ENCODE data around the gene SDR42E1.

Gene SDR42E1

GRCh38 chr16:82047787-82048186 is 36.5 kb upstream of the SDR42E1 start:
- Histone ChIP-seq H4K20me1 (no peaks in the 10 kb centered on the region), H3K4me1 (no peaks in the 10 kb centered on the region), H3K9ac (no peak overlapping the region), H3K36me3 (no peaks in the 10 kb centered on the region), H3K9me3 (no peaks in the 10 kb centered on the region), H3K4me3 (no peak overlapping the region), H3K27ac (no peak overlapping the region), H3K27me3 (no peaks in the 10 kb centered on the region), H3K4me2 (no peak overlapping the region)
- TF ChIP-seq Cebpa-rat (IDR thresholded peaks at IDR 0.05), result no peak

GRCh38 chr16:82047374-82047773 is 36.1 kb upstream of the SDR42E1 start:
- Histone ChIP-seq H3K4me1 (no peaks in the 10 kb centered on the region), H3K27ac (no peak overlapping the region), H3K9me3 (no peaks in the 10 kb centered on the region), H3K27me3 (no peaks in the 10 kb centered on the region), H3K36me3 (no peaks in the 10 kb centered on the region), H4K20me1 (no peaks in the 10 kb centered on the region), H3K4me3 (no peak overlapping the region), H3K9ac (no peak overlapping the region), H3K4me2 (no peak overlapping the region)
- no peak for TF ChIP-seq Cebpa-rat (IDR thresholded peaks at IDR 0.05)

GRCh38 chr16:82046941-82047340 is 35.7 kb upstream of the SDR42E1 start:
- no peaks in the 10 kb centered on the region for H3K4me1 ChIP-seq
- no peak for TF ChIP-seq Cebpa-rat (IDR thresholded peaks at IDR 0.05)
- H3K4me2 ChIP-seq, result no peak overlapping the region
- H4K20me1 ChIP-seq, result no peaks in the 10 kb centered on the region
- no peak overlapping the region for H3K27ac ChIP-seq
- no peaks in the 10 kb centered on the region for H3K9me3 ChIP-seq
- no peaks in the 10 kb centered on the region for H3K27me3 ChIP-seq
- no peak overlapping the region for H3K9ac ChIP-seq
- no peaks in the 10 kb centered on the region for H3K36me3 ChIP-seq
- H3K4me3 ChIP-seq, result no peak overlapping the region

GRCh38 chr16:82046541-82046940 is 35.3 kb upstream of the SDR42E1 start:
- no peaks in the 10 kb centered on the region for H3K9me3 ChIP-seq
- no peak for TF ChIP-seq Cebpa-rat (IDR thresholded peaks at IDR 0.05)
- H3K9ac ChIP-seq, result no peak overlapping the region
- H3K4me1 ChIP-seq, result no peaks in the 10 kb centered on the region
- no peaks in the 10 kb centered on the region for H4K20me1 ChIP-seq
- H3K27me3 ChIP-seq, result no peaks in the 10 kb centered on the region
- no peak overlapping the region for H3K27ac ChIP-seq
- H3K4me2 ChIP-seq, result no peak overlapping the region
- no peak overlapping the region for H3K4me3 ChIP-seq
- no peaks in the 10 kb centered on the region for H3K36me3 ChIP-seq

GRCh38 chr16:82045465-82045864 is 34.2 kb upstream of the SDR42E1 start:
- H3K36me3 ChIP-seq, result no peaks in the 10 kb centered on the region
- no peaks in the 10 kb centered on the region for H4K20me1 ChIP-seq
- H3K4me2 ChIP-seq, result no peak overlapping the region
- no peaks in the 10 kb centered on the region for H3K4me1 ChIP-seq
- H3K27me3 ChIP-seq, result no peaks in the 10 kb centered on the region
- H3K9ac ChIP-seq, result no peak overlapping the region
- no peak overlapping the region for H3K27ac ChIP-seq
- no peak for TF ChIP-seq Cebpa-rat (IDR thresholded peaks at IDR 0.05)
- H3K4me3 ChIP-seq, result no peak overlapping the region
- no peaks in the 10 kb centered on the region for H3K9me3 ChIP-seq

- Histone ChIP-seq H4K20me1 (no peaks in the 10 kb centered on the region), H3K9me3 (no peaks in the 10 kb centered on the region), H3K9ac (no peak overlapping the region), H3K4me2 (no peak overlapping the region), H3K27ac (no peak overlapping the region), H3K4me1 (no peaks in the 10 kb centered on the region), H3K4me3 (no peak overlapping the region), H3K27me3 (no peaks in the 10 kb centered on the region), H3K36me3 (no peaks in the 10 kb centered on the region)
- TF ChIP-seq Cebpa-rat (IDR thresholded peaks at IDR 0.05), result no peak
Measured at GRCh38 chr16:82044585-82044911, 33.3 kb upstream of the SDR42E1 start.

- Histone ChIP-seq H4K20me1 (no peaks in the 10 kb centered on the region), H3K36me3 (no peaks in the 10 kb centered on the region), H3K4me1 (no peaks in the 10 kb centered on the region), H3K27me3 (no peaks in the 10 kb centered on the region), H3K4me3 (no peak overlapping the region), H3K9me3 (no peaks in the 10 kb centered on the region), H3K9ac (no peak overlapping the region), H3K4me2 (no peak overlapping the region), H3K27ac (no peak overlapping the region)
- no peak for TF ChIP-seq Cebpa-rat (IDR thresholded peaks at IDR 0.05)
Measured at GRCh38 chr16:82043680-82044584, 32.7 kb upstream of the SDR42E1 start.

GRCh38 chr16:82042846-82043245 is 31.6 kb upstream of the SDR42E1 start:
- no peaks in the 10 kb centered on the region for H3K4me1 ChIP-seq
- no peak overlapping the region for H3K4me3 ChIP-seq
- H3K27me3 ChIP-seq, result no peaks in the 10 kb centered on the region
- no peak overlapping the region for H3K9ac ChIP-seq
- H3K27ac ChIP-seq, result no peak overlapping the region
- TF ChIP-seq Cebpa-rat (IDR thresholded peaks at IDR 0.05), result no peak
- no peak overlapping the region for H3K4me2 ChIP-seq
- H4K20me1 ChIP-seq, result no peaks in the 10 kb centered on the region
- no peaks in the 10 kb centered on the region for H3K36me3 ChIP-seq
- no peaks in the 10 kb centered on the region for H3K9me3 ChIP-seq

- no peak overlapping the region for H3K4me2 ChIP-seq
- no peak overlapping the region for H3K4me3 ChIP-seq
- no peaks in the 10 kb centered on the region for H3K9me3 ChIP-seq
- TF ChIP-seq Cebpa-rat (IDR thresholded peaks at IDR 0.05), result no peak
- H3K4me1 ChIP-seq, result no peaks in the 10 kb centered on the region
- H4K20me1 ChIP-seq, result no peaks in the 10 kb centered on the region
- H3K27ac ChIP-seq, result no peak overlapping the region
- H3K9ac ChIP-seq, result no peak overlapping the region
- H3K36me3 ChIP-seq, result no peaks in the 10 kb centered on the region
- H3K27me3 ChIP-seq, result no peaks in the 10 kb centered on the region
Measured at GRCh38 chr16:82042144-82042543, 30.9 kb upstream of the SDR42E1 start.

- Histone ChIP-seq H3K9me3 (no peaks in the 10 kb centered on the region), H3K4me2 (no peak overlapping the region), H4K20me1 (no peaks in the 10 kb centered on the region), H3K4me1 (no peaks in the 10 kb centered on the region), H3K27ac (no peak overlapping the region), H3K27me3 (no peaks in the 10 kb centered on the region), H3K36me3 (no peaks in the 10 kb centered on the region), H3K9ac (no peak overlapping the region), H3K4me3 (no peak overlapping the region)
- no peak for TF ChIP-seq Cebpa-rat (IDR thresholded peaks at IDR 0.05)
Measured at GRCh38 chr16:82041542-82041941, 30.3 kb upstream of the SDR42E1 start.

- TF ChIP-seq Cebpa-rat (IDR thresholded peaks at IDR 0.05), result no peak
- no peak overlapping the region for H3K4me3 ChIP-seq
- no peaks in the 10 kb centered on the region for H3K36me3 ChIP-seq
- no peaks in the 10 kb centered on the region for H3K27me3 ChIP-seq
- no peaks in the 10 kb centered on the region for H4K20me1 ChIP-seq
- H3K4me1 ChIP-seq, result no peaks in the 10 kb centered on the region
- no peak overlapping the region for H3K9ac ChIP-seq
- no peaks in the 10 kb centered on the region for H3K9me3 ChIP-seq
- H3K4me2 ChIP-seq, result no peak overlapping the region
- H3K27ac ChIP-seq, result no peak overlapping the region
Measured at GRCh38 chr16:82040296-82040695, 29.0 kb upstream of the SDR42E1 start.
